Vagina (tissue), 2 donors: Measurements from ENCODE around the gene MTCP1.

Experiments
- CTCF ChIP-seq, 3 experiments: fragments of 450-650 bp in 2 of 3; fragments of 200-600 bp in 1 of 3; sonication (generic) in 1 of 3; IDR thresholded peaks; one replicate each; pipeline ENCODE4 v1.5.1; 2017 to 2019; ENCODE audit warnings: antibody characterized with exemption in 3 of 3, mild to moderate bottlenecking in 2 of 3, moderate library complexity in 2 of 3
- POLR2A ChIP-seq, 2 donors: fragments of 450-650 bp; IDR thresholded peaks; one replicate each; pipeline ENCODE4 v1.6.1; 2017; ENCODE audit warnings: antibody characterized with exemption in 2 of 2, mild to moderate bottlenecking in 2 of 2, moderate library complexity in 2 of 2
- POLR2AphosphoS5 ChIP-seq, 2 donors: sonication (generic); formaldehyde crosslinking; IDR thresholded peaks; one replicate each; pipeline ENCODE4 v1.9.0; 2017; ENCODE audit warnings: antibody characterized with exemption in 2 of 2, mild to moderate bottlenecking in 2 of 2, low read depth in 1 of 2; ENCODE audit not compliant: insufficient read depth in 1 of 2

- TF ChIP-seq POLR2AphosphoS5 (IDR thresholded peaks at IDR 0.05; ENCODE audit: insufficient read depth in 1 of 2, low read depth in 1 of 2) (no peak), CTCF (IDR thresholded peaks at IDR 0.05) (no peak), POLR2A (IDR thresholded peaks at IDR 0.05) (no peak)
Measured at GRCh38 chrX:155070663-155070974, 317 bp downstream of the MTCP1 start.
